HepG2 (cell line): Measurements from ENCODE around the gene TRIM27. TPM values are rescaled to one million over a fixed set of nuclear protein-coding genes. Genes with fewer than 3 reads are reported as not detected.

Source experiments
- AHDC1 ChIP-seq: sonication (generic); formaldehyde crosslinking; IDR thresholded peaks from 2 replicates; pipeline ENCODE4 v1.5.1; 2020; ENCODE audit warnings: mild to moderate bottlenecking, missing genetic modification reagents, borderline replicate concordance
- FOXA3 ChIP-seq: IDR thresholded peaks from 2 replicates; pipeline ENCODE4 v1.6.1; 2016; ENCODE audit warnings: missing genetic modification reagents, missing compliant biosample characterization
- GTF2F1 ChIP-seq: fragments of 150-350 bp; IDR thresholded peaks from 2 replicates; pipeline ENCODE4 v1.6.1; 2014; ENCODE audit warnings: low read length
- KDM4B ChIP-seq: sonication (generic); formaldehyde crosslinking; IDR thresholded peaks from 2 replicates; pipeline ENCODE4 v1.4.0; 2020; ENCODE audit warnings: missing genetic modification reagents
- KLF16 ChIP-seq, 2 experiments: sonication (generic) in 1 of 2; formaldehyde crosslinking in 1 of 2; IDR thresholded peaks; 2 replicates each; pipeline versions ENCODE4 v1.6.1 to v1.8.0; 2016 to 2023; ENCODE audit warnings: missing genetic modification reagents in 2 of 2, missing compliant biosample characterization in 1 of 2
- MEF2D ChIP-seq: sonication (generic); formaldehyde crosslinking; IDR thresholded peaks from 2 replicates; pipeline ENCODE4 v1.5.1; 2020; ENCODE audit warnings: mild to moderate bottlenecking, missing genetic modification reagents
- MXI1 ChIP-seq: IDR thresholded peaks from 3 replicates; pipeline ENCODE4 v1.6.1; 2012; ENCODE audit warnings: low read depth, low read length, inconsistent platforms, borderline replicate concordance
- NR1H2 ChIP-seq: sonication (generic); formaldehyde crosslinking; IDR thresholded peaks from 2 replicates; pipeline ENCODE4 v1.8.1; 2022; ENCODE audit warnings: low read depth, missing genetic modification reagents, borderline replicate concordance
- TBP ChIP-seq: sonication (generic); formaldehyde crosslinking; IDR thresholded peaks from 2 replicates; pipeline ENCODE4 v1.5.0; 2020; ENCODE audit warnings: missing genetic modification reagents
- TP53 ChIP-seq: sonication (generic); formaldehyde crosslinking; conservative IDR thresholded peaks from 2 replicates; pipeline ENCODE4 v1.4.0; 2020; ENCODE audit warnings: missing genetic modification reagents
- ZBTB20 ChIP-seq: sonication (generic); formaldehyde crosslinking; IDR thresholded peaks from 2 replicates; pipeline ENCODE4 v1.8.1; 2023; ENCODE audit warnings: missing genetic modification reagents, low read depth, mild to moderate bottlenecking, borderline replicate concordance
- ZEB1 ChIP-seq: IDR thresholded peaks from 2 replicates; pipeline ENCODE4 v1.6.1; 2012; ENCODE audit warnings: mild to moderate bottlenecking, low read depth, inconsistent platforms; ENCODE audit not compliant: insufficient replicate concordance
- ZFP62 ChIP-seq: sonication (generic); formaldehyde crosslinking; IDR thresholded peaks from 2 replicates; pipeline ENCODE4 v1.4.0; 2020; ENCODE audit warnings: missing genetic modification reagents
- ZNF253 ChIP-seq: sonication (generic); formaldehyde crosslinking; IDR thresholded peaks from 2 replicates; pipeline ENCODE4 v1.8.0; 2022; ENCODE audit warnings: mild to moderate bottlenecking, missing genetic modification reagents, borderline replicate concordance
- ZNF33A ChIP-seq: sonication (generic); formaldehyde crosslinking; IDR thresholded peaks from 2 replicates; pipeline ENCODE4 v1.5.1; 2020; ENCODE audit warnings: missing genetic modification reagents, mild to moderate bottlenecking, moderate library complexity, borderline replicate concordance
- ZNF574 ChIP-seq: sonication (generic); formaldehyde crosslinking; IDR thresholded peaks from 2 replicates; pipeline ENCODE4 v1.4.0; 2020; ENCODE audit warnings: missing genetic modification reagents
- ZNF780A ChIP-seq: sonication (generic); formaldehyde crosslinking; IDR thresholded peaks from 2 replicates; pipeline ENCODE4 v1.8.0; 2022; ENCODE audit warnings: mild to moderate bottlenecking, missing genetic modification reagents, moderate library complexity
- ZNF788 ChIP-seq: sonication (generic); formaldehyde crosslinking; IDR thresholded peaks from 2 replicates; pipeline ENCODE4 v1.5.0; 2020; ENCODE audit warnings: mild to moderate bottlenecking, missing genetic modification reagents, borderline replicate concordance
- polyA plus RNA-seq, 8 experiments: library from polyadenylated mRNA; depleted of rRNA in 3 of 8; stranded (reverse) in 7 of 8; unstranded in 1 of 8; fragments of >200 nt; fragmentation: Illumina TruSeq in 4 of 8; extraction: Trizol in 4 of 8; gene quantifications; 2 replicates each; pipeline versions ENCODE4 v1.2.1 to v1.2.3, GENCODE V29; 2011 to 2016; ENCODE audit warnings: low read depth in 4 of 8, missing spikeins in 1 of 8, mixed read lengths in 1 of 8; ENCODE audit not compliant: insufficient read depth in 1 of 8
- total RNA-seq, 5 experiments: library from RNA; depleted of rRNA; stranded (reverse); fragments of >200 nt; fragmentation: Illumina TruSeq; extraction: Trizol; gene quantifications; 2 replicates each; pipeline ENCODE4 v1.2.3, GENCODE V29; 2016; ENCODE audit warnings: low read depth in 1 of 5

TRIM27 gene
- total and polyA plus RNA-seq, 2 of the 13 experiments (the other 11 are each of a cell fraction or from before 2014, with no cell fraction given), result 88.6 to 112 TPM

GRCh38 chr6:28940858-28941683, 17.3 kb upstream of the TRIM27 start (continued):
- TF ChIP-seq ZNF574 (CRISPR knock-in tag), result peak; percentile 58; the same call in 1 of the 2 replicates
- TF ChIP-seq GTF2F1, result no peak
- peak; percentile 47; the same call in 1 of the 2 replicates for TF ChIP-seq FOXA3 (CRISPR knock-in tag)
- TF ChIP-seq TP53 (CRISPR knock-in tag), result no peak
- 0 out of 2 replicates have a peak, but pooled peaks have one; percentile 66 for TF ChIP-seq KDM4B (CRISPR knock-in tag)
- no peak for TF ChIP-seq NR1H2 (CRISPR knock-in tag)
- peak; percentile 23 for TF ChIP-seq ZEB1
- TF ChIP-seq ZNF780A (CRISPR knock-in tag), result no peak
- peak; percentile 9; the same call in 1 of the 2 replicates for TF ChIP-seq MEF2D (CRISPR knock-in tag)
- TF ChIP-seq MXI1, result peak; percentile 27; the same call in 1 of the 3 replicates
- TF ChIP-seq ZBTB20 (CRISPR knock-in tag), result no peak
- 0 out of 2 replicates have a peak, but pooled peaks have one; percentile 46 for TF ChIP-seq AHDC1 (CRISPR knock-in tag)
- TF ChIP-seq TBP (CRISPR knock-in tag), result 0 out of 2 replicates have a peak, but pooled peaks have one; percentile 34
- peak in 1 of 2 experiments; percentile 71; a peak in 1 of 4 replicates for TF ChIP-seq KLF16 (CRISPR knock-in tag; IDR thresholded peaks at IDR 0.05)
- TF ChIP-seq ZFP62 (CRISPR knock-in tag), result no peak
- TF ChIP-seq ZNF253 (CRISPR knock-in tag), result no peak
- 0 out of 2 replicates have a peak, but pooled peaks have one; percentile 76 for TF ChIP-seq ZNF33A
- peak; percentile 58; the same call in 1 of the 2 replicates for TF ChIP-seq ZNF788 (CRISPR knock-in tag)
